Subcutaneous abdominal adipose tissue (tissue), 5 donors: Measurements from ENCODE around the gene COQ10B.

Experiments used
- H3K27ac ChIP-seq: one replicate; pipeline ENCODE4 v1.7.0; 2013; ENCODE audit warnings: low read depth, mild to moderate bottlenecking, inconsistent platforms, low read length, moderate library complexity
- H3K27me3 ChIP-seq, 5 donors: one replicate each; pipeline ENCODE4 v1.7.0; 2013; ENCODE audit warnings: low read length in 5 of 5, inconsistent platforms in 1 of 5; ENCODE audit not compliant: control insufficient read depth in 5 of 5, insufficient read depth in 4 of 5
- H3K36me3 ChIP-seq, 5 donors: one replicate each; pipeline ENCODE4 v1.7.0; 2013; ENCODE audit warnings: low read length in 5 of 5; ENCODE audit not compliant: control insufficient read depth in 5 of 5, insufficient read depth in 5 of 5
- H3K4me1 ChIP-seq, 5 donors: one replicate each; pipeline ENCODE4 v1.7.0; 2013; ENCODE audit warnings: low read length in 5 of 5, mild to moderate bottlenecking in 3 of 5, moderate library complexity in 1 of 5; ENCODE audit not compliant: control insufficient read depth in 5 of 5, insufficient read depth in 5 of 5
- H3K4me3 ChIP-seq, 5 donors: one replicate each; pipeline ENCODE4 v1.7.0; 2013; ENCODE audit warnings: low read length in 5 of 5, low read depth in 1 of 5
- H3K9ac ChIP-seq, 5 donors: one replicate each; pipeline ENCODE4 v1.7.0; 2013; ENCODE audit warnings: low read length in 5 of 5, mild to moderate bottlenecking in 4 of 5, moderate library complexity in 3 of 5
- H3K9me3 ChIP-seq, 5 donors: one replicate each; pipeline ENCODE4 v1.7.0; 2013; ENCODE audit warnings: low read length in 5 of 5; ENCODE audit not compliant: control insufficient read depth in 5 of 5
- donor health status: healthy.
- donor health status: healthy.
- donor health status: healthy.
- donor health status: healthy.
- donor health status: healthy.

The COQ10B gene

DNA sequence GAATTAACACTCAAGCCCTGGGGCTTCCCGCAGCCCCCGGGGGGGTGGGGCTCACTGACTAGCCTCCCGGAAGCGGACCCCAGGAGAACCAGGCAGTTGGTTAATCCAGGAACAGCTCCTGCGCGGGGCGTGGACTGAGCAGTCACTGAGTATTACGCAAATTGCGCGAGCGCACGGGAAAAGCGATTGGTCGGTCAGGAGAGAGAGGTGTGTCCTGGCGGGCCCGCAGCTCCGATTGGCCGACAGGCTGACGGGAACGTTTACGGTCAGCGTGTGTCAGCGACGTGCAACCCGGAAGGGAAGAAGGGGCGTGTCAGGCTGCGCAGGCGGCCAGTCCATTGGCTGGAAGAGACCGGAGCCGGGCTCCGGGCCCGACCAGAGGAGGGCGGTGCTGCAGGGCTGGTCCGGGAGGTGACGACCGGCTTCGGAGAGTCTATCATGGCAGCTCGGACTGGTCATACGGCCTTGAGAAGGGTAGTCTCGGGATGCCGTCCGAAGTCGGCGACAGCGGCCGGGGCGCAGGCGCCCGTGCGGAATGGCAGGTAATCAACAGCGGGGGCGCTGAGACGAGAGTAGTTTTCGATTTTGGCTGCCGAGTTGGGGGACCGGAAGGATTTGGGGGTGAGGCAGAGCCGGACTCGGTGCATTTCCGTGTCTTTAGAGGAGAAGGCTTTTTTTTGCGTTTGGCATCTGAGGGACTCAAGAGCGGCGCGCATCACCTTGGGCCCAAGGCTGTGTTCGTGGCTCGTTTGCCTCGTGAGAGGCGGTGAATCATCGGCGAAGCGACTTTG lies at the start of gene COQ10B:
TSS of gene COQ10B (plus strand) at position 430 of the 791 bp plus-strand sequence. CDS start at position 439, 9 bp downstream.
- Histone ChIP-seq H3K27me3 (no peaks in the 10 kb centered on the region), H3K4me3 (peak within 1 kb of the TSS; percentile 79 to 98 (median 87)), H3K27ac (peak within 1 kb of the TSS; percentile 99), H3K9me3 (no peaks in the 10 kb centered on the region), H3K9ac (peak within 1 kb of the TSS; percentile 88 to 100 (median 99)), H3K36me3 (no peaks in the 10 kb centered on the region), H3K4me1 (peaks cover 2 to 29% (median 20%) of the 10 kb centered on the region in 5 donors)

DNA sequence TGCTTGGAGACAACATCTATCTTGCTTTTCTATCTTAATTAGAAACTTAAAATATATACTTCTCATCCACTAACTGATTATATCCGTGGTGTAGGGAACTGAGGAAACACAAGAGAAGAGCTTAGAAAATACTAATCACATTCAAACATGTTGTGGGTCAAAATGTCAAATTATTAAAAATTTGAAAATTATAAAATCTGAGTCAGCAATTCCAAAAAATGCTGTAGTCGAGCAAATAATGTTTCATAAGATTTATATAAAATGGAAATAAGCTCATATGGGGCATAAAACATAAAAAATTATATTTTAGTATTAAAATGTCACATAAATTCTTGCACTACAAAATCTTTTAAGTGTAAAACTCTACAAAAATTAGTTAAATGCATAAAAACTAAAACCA lies 47.8 kb upstream of the COQ10B start:
- H3K27ac ChIP-seq, result no peak overlapping the region
- no peak overlapping the region for H3K9ac ChIP-seq
- no peak overlapping the region for H3K4me3 ChIP-seq
- H3K36me3 ChIP-seq, result peaks cover 69 to 96% (median 86%) of the 10 kb centered on the region in 5 donors
- H3K4me1 ChIP-seq, result no peaks in the 10 kb centered on the region
- H3K9me3 ChIP-seq, result no peaks in the 10 kb centered on the region
- no peaks in the 10 kb centered on the region for H3K27me3 ChIP-seq

DNA sequence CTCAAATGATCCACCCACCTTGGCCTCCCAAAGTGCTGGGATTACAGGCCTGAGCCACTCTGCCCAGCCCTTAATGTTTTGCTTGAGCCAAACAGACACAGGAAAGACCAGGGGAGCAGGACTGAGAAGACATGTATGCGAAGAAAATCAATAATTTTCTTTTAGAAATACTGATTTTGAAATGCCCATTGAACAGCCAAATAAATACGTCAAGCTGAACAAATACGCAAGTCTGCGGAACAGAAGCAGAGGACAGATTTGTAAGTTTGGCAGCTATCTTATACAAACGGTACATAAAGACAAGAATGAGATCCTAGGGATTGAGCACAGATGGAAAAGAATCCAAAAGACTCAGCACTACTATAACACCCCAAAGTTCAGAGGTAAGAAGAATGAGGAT lies 39.3 kb upstream of the COQ10B start:
- H3K27me3 ChIP-seq, result no peaks in the 10 kb centered on the region
- peaks cover 0 to 3% (median 0%) of the 10 kb centered on the region in 5 donors for H3K4me1 ChIP-seq
- H3K4me3 ChIP-seq, result no peak overlapping the region
- no peak overlapping the region for H3K9ac ChIP-seq
- H3K27ac ChIP-seq, result no peak overlapping the region
- peaks cover 37 to 89% (median 66%) of the 10 kb centered on the region in 5 donors for H3K36me3 ChIP-seq
- no peaks in the 10 kb centered on the region for H3K9me3 ChIP-seq

DNA sequence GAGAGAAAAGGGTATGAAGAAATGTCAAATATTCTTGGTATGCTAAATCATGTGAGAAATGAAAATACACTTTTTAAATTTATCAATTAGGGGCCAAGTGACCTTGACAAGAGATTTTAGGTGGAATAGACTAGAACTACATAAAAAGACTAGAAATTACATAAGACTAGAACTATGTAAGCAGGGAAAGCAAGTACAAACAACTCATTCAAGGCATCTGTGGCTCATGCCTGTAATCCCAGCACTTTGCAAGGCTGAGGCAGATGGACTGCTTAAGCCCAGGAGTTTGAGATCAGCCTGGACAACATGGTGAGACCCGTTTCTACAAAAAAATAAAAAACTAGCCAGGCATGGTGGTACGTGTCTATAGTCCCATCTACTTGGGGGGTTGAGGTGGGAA lies 38.8 kb upstream of the COQ10B start:
- peaks cover 0 to 3% (median 0%) of the 10 kb centered on the region in 5 donors for H3K4me1 ChIP-seq
- H3K4me3 ChIP-seq, result no peak overlapping the region
- H3K36me3 ChIP-seq, result peaks cover 40 to 89% (median 67%) of the 10 kb centered on the region in 5 donors
- no peaks in the 10 kb centered on the region for H3K9me3 ChIP-seq
- no peaks in the 10 kb centered on the region for H3K27me3 ChIP-seq
- no peak overlapping the region for H3K9ac ChIP-seq
- no peak overlapping the region for H3K27ac ChIP-seq

DNA sequence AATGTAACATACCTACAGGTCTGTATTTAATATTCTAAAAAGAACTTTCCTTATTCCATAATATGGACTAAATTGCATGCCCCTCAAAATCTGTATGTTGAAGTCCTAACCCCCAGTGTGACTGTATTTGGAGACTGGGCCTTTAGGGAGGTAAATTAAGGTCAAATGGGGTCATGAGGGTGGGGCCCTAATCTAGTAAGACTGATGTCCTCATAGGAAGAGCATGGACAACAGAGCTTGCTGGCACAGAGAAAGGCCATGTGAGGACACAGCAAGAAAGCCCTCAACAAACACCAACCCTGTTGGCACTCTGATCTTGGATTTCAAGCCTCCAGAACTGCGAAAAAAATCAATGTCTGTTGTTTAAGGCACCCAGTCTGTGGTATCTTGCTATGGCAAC lies 37.1 kb upstream of the COQ10B start:
- no peak overlapping the region for H3K4me3 ChIP-seq
- H3K36me3 ChIP-seq, result peaks cover 49 to 87% (median 67%) of the 10 kb centered on the region in 5 donors

DNA sequence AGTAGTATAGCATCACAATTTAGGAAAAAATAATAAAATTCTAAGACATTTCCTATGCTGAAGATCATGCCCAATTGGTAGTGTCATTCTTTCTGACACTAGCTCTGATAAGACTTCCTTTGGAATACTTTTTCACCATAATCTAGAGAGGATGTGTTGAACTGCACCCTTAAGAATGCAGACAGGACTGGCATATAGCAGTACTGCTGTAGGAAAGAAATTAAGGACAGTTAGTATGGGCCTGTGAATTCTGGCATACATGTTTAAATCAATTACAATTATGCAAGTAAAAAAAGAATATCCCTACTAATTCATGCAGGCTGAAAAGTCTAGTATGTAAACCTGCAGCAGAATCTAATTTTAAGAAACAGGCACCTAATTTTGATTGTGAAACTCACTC lies 33.9 kb upstream of the COQ10B start:
- no peak overlapping the region for H3K9ac ChIP-seq
- peaks cover 47 to 75% (median 56%) of the 10 kb centered on the region in 5 donors for H3K36me3 ChIP-seq
- no peak overlapping the region for H3K4me3 ChIP-seq
- no peaks in the 10 kb centered on the region for H3K9me3 ChIP-seq
- H3K27ac ChIP-seq, result no peak overlapping the region
- H3K4me1 ChIP-seq, result peaks cover 0 to 12% (median 6%) of the 10 kb centered on the region in 5 donors
- H3K27me3 ChIP-seq, result no peaks in the 10 kb centered on the region

More for the DNA sequence above, 37.1 kb upstream of the COQ10B start:
- H3K9me3 ChIP-seq, result no peaks in the 10 kb centered on the region
- H3K27ac ChIP-seq, result no peak overlapping the region
- no peaks in the 10 kb centered on the region for H3K27me3 ChIP-seq
- peaks cover 0 to 3% (median 0%) of the 10 kb centered on the region in 5 donors for H3K4me1 ChIP-seq
- H3K9ac ChIP-seq, result no peak overlapping the region

DNA sequence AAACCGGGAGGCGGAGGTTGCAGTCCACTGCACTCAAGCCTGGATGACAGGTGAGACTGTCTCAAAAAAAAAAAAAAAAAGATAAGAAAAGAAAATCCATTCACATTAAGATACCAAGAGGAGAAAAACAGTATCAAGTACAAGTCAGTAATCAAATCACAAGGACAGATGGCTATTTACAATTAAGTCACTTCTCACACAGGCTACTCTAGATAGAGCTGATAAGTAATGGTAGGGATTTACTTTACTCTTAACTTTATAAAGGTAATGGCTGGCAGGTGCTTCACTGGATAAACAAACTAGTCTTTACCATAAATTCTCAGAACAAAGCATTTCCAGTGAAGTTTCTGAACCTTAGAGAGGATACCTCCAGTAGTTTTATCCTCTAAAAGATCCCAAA lies 30.0 kb upstream of the COQ10B start:
- Histone ChIP-seq H3K27me3 (no peaks in the 10 kb centered on the region), H3K27ac (no peak overlapping the region), H3K4me3 (no peak overlapping the region), H3K9ac (no peak overlapping the region), H3K4me1 (peaks cover 4 to 40% (median 32%) of the 10 kb centered on the region in 5 donors), H3K36me3 (peaks cover 18 to 42% (median 35%) of the 10 kb centered on the region in 5 donors), H3K9me3 (no peaks in the 10 kb centered on the region)

DNA sequence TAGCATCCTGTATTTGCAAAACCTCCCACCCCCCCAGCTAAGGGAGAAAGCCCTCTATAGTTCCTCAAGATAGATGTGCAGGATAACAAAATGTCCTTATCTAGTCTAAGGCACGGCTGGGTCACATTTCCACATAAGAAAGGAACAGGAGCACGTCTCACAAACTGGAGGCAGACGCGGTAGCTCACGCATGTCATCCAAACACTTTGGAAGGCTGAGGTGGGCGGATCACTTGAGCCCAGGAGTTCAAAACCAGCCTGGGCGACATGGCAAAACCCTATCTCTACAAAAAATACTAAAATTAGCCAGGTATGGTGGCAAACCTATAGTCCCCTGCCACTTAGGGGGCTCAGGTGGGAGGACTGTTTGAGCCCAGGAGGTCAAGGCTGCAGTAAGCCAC lies 27.8 kb upstream of the COQ10B start:
- Histone ChIP-seq H3K9ac (peak overlapping the region in 1 of 5 donors; percentile 52), H3K9me3 (no peaks in the 10 kb centered on the region), H3K36me3 (peaks cover 1 to 21% (median 13%) of the 10 kb centered on the region in 5 donors), H3K4me1 (peaks cover 5 to 57% (median 47%) of the 10 kb centered on the region in 5 donors), H3K27me3 (no peaks in the 10 kb centered on the region), H3K27ac (no peak overlapping the region), H3K4me3 (no peak overlapping the region)

DNA sequence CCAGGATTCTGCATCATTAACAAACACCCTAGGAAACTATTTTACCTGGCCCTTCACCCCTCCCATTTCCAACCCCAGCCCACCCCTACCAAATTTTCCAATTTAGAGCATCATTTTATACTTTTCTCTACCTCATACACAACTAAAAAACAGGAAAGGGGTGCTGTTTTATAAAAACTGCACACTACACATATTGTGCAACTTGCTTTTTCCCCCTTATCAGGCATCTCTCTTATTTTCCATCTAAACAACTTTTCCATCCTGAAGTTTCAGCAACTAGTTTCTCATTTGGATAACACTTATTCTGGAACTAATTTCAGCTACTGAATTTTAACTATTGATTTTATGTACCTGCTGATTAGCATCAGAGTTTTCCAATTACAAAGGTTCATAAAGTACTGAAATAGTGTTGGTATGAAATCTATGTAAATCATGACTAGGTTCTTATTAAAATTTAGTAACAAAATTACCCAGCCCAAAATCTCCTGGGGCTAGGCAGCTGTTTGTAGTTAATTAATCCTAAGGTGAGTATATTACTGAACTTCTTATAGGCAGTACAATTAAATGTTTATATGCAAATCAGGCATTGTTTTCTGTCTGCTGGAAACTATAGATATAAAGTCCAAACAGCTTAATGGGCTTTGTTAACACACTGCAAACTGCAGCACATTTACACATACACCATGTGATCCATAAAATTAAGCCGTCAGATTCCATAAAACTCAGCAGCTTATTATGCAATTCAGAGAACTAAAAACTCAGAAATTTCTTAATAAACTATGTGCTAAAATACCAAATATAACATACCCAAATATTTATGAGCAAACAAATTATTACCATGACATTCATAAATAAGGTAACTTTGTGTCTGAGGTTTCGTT lies 26.4 kb upstream of the COQ10B start:
- Histone ChIP-seq H3K36me3 (peaks cover 0 to 11% (median 7%) of the 10 kb centered on the region in 5 donors), H3K27ac (no peak overlapping the region), H3K4me3 (no peak overlapping the region), H3K9me3 (no peaks in the 10 kb centered on the region), H3K4me1 (peaks cover 8 to 68% (median 60%) of the 10 kb centered on the region in 5 donors), H3K9ac (peak overlapping the region in 1 of 5 donors; percentile 35), H3K27me3 (no peaks in the 10 kb centered on the region)
